DOHH2 (cell line): ENCODE results near the gene NEU1.

Source experiments
- H3F3A ChIP-seq: fragments of 200-600 bp; sonication (generic), shearing (Covaris generic); 2 replicates; pipeline ENCODE4 v1.6.0; 2016; ENCODE audit warnings: antibody characterized with exemption, mild to moderate bottlenecking; ENCODE audit not compliant: control insufficient read depth, insufficient read depth
- H3K27ac ChIP-seq: fragments of 200-600 bp; sonication (generic); 2 replicates; pipeline ENCODE4 v1.5.1; 2014; ENCODE audit warnings: low read depth, mild to moderate bottlenecking, low read length, moderate library complexity
- H3K27me3 ChIP-seq: fragments of 200-600 bp; sonication (generic); 2 replicates; pipeline ENCODE4 v1.6.1; 2014; ENCODE audit warnings: mild to moderate bottlenecking, low read length, mixed read lengths; ENCODE audit not compliant: control insufficient read depth
- H3K36me3 ChIP-seq: fragments of 200-600 bp; sonication (generic); 2 replicates; pipeline ENCODE4 v1.6.1; 2014; ENCODE audit warnings: mild to moderate bottlenecking, low read length, moderate library complexity, mixed read lengths; ENCODE audit not compliant: control insufficient read depth
- H3K4me1 ChIP-seq: fragments of 200-600 bp; sonication (generic); 2 replicates; pipeline ENCODE4 v1.6.1; 2014; ENCODE audit warnings: mild to moderate bottlenecking, low read length, mixed read lengths; ENCODE audit not compliant: control insufficient read depth
- H3K4me2 ChIP-seq: fragments of 200-600 bp; sonication (generic); 2 replicates; pipeline ENCODE4 v1.6.0; 2014; ENCODE audit warnings: mild to moderate bottlenecking, low read length, moderate library complexity
- H3K4me3 ChIP-seq: fragments of 200-600 bp; sonication (generic); 2 replicates; pipeline ENCODE4 v1.5.1; 2014; ENCODE audit warnings: mild to moderate bottlenecking, low read length, mixed read lengths
- H3K79me2 ChIP-seq: fragments of 200-600 bp; sonication (generic); 2 replicates; pipeline ENCODE4 v1.6.1; 2014; ENCODE audit warnings: mild to moderate bottlenecking, low read length, mixed read lengths; ENCODE audit not compliant: control insufficient read depth
- H3K9me2 ChIP-seq: fragments of 200-600 bp; sonication (generic); replicated peaks from 2 replicates; pipeline ENCODE4 v1.6.1; 2014; ENCODE audit warnings: mild to moderate bottlenecking, low read length, mixed read lengths; ENCODE audit not compliant: control insufficient read depth
- H3K9me3 ChIP-seq: fragments of 200-600 bp; sonication (generic); 2 replicates; pipeline ENCODE4 v1.6.1; 2014; ENCODE audit warnings: antibody characterized with exemption, low read length, mixed read lengths; ENCODE audit not compliant: control insufficient read depth, insufficient read depth
- H4K20me1 ChIP-seq: fragments of 200-600 bp; sonication (generic); 2 replicates; pipeline ENCODE4 v1.6.0; 2014; ENCODE audit warnings: low read depth, mild to moderate bottlenecking, antibody characterized with exemption, low read length, moderate library complexity; ENCODE audit not compliant: control insufficient read depth, insufficient read depth
- CTCF ChIP-seq: fragments of 200-600 bp; sonication (generic); IDR thresholded peaks from one replicate; pipeline ENCODE4 v1.5.1; 2014; ENCODE audit warnings: antibody characterized with exemption, mild to moderate bottlenecking, low read depth, low read length; ENCODE audit not compliant: poor library complexity, severe bottlenecking
- EZH2phosphoT487 ChIP-seq: fragments of 200-600 bp; sonication (generic); IDR thresholded peaks from 2 replicates; pipeline ENCODE4 v1.6.1; 2017; ENCODE audit warnings: borderline replicate concordance, mild to moderate bottlenecking, antibody characterized with exemption, low read length, moderate library complexity, mixed read lengths

NEU1 gene

GRCh38 chr6:31899882-31900722 lies 37.5 kb upstream of the NEU1 start:
- H3K36me3 ChIP-seq: peaks cover 20% of the 10 kb centered on the region
- H3K4me2 ChIP-seq: peak overlapping the region; percentile 85
- peaks cover 17% of the 10 kb centered on the region for H3F3A ChIP-seq
- no peaks in the 10 kb centered on the region for H3K9me3 ChIP-seq
- H4K20me1 ChIP-seq: no peaks in the 10 kb centered on the region
- 0 out of 2 replicates have a peak, but pooled peaks cover 7% of the 10 kb centered on the region for H3K27me3 ChIP-seq
- no peak overlapping the region for H3K4me3 ChIP-seq
- no peak for TF ChIP-seq CTCF
- no peak for TF ChIP-seq EZH2phosphoT487
- H3K27ac ChIP-seq: no peak overlapping the region
- H3K4me1 ChIP-seq: peaks cover 40% of the 10 kb centered on the region
- H3K79me2 ChIP-seq: peaks cover 40% of the 10 kb centered on the region
- H3K9me2 ChIP-seq: no peaks in the 10 kb centered on the region

- Histone ChIP-seq H3K9me2 (no peaks in the 10 kb centered on the region), H3K79me2 (peaks cover 40% of the 10 kb centered on the region), H3K36me3 (peaks cover 27% of the 10 kb centered on the region), H3K27me3 (0 out of 2 replicates have a peak, but pooled peaks cover 3% of the 10 kb centered on the region), H3K4me3 (peak overlapping the region; percentile 18; the same call in 1 of the 2 replicates), H3K4me2 (peak overlapping the region; percentile 85), H3F3A (peaks cover 17% of the 10 kb centered on the region), H3K27ac (no peak overlapping the region), H3K9me3 (no peaks in the 10 kb centered on the region), H3K4me1 (peaks cover 40% of the 10 kb centered on the region), H4K20me1 (no peaks in the 10 kb centered on the region)
- TF ChIP-seq EZH2phosphoT487: no peak
- TF ChIP-seq CTCF: no peak
Observed at GRCh38 chr6:31899215-31899614, 36.6 kb upstream of the NEU1 start.

GRCh38 chr6:31898383-31899011 lies 35.9 kb upstream of the NEU1 start:
- Histone ChIP-seq H3K27me3 (0 out of 2 replicates have a peak, but pooled peaks cover 3% of the 10 kb centered on the region), H3K4me1 (peaks cover 40% of the 10 kb centered on the region), H3K4me2 (peak overlapping the region; percentile 85), H3F3A (peaks cover 13% of the 10 kb centered on the region), H3K36me3 (peaks cover 31% of the 10 kb centered on the region), H3K27ac (peak overlapping the region; percentile 62), H3K9me3 (no peaks in the 10 kb centered on the region), H3K79me2 (peaks cover 40% of the 10 kb centered on the region), H4K20me1 (no peaks in the 10 kb centered on the region), H3K9me2 (no peaks in the 10 kb centered on the region), H3K4me3 (peak overlapping the region; percentile 86)
- TF ChIP-seq EZH2phosphoT487 (no peak), CTCF (peak; percentile 24)
